Keratinocyte (primary cell): ENCODE measurements around the gene POGZ.

Experiments used
- CTCF ChIP-seq, 3 experiments: IDR thresholded peaks in 1 of 3; conservative IDR thresholded peaks in 1 of 3; optimal IDR thresholded peaks in 1 of 3; 2 replicates in 2 of 3; 3 replicates in 1 of 3; pipeline versions ENCODE3 to v1.5.1; 2011; ENCODE audit warnings: low read length in 3 of 3, mild to moderate bottlenecking in 3 of 3, moderate library complexity in 2 of 3, control low read depth in 1 of 3, inconsistent platforms in 1 of 3; ENCODE audit not compliant: insufficient read depth in 2 of 3; ENCODE audit errors: extremely low read depth in 1 of 3
- EZH2 ChIP-seq: IDR thresholded peaks from one replicate; pipeline ENCODE4 v1.6.1; 2012; ENCODE audit warnings: inconsistent platforms, mild to moderate bottlenecking, low read length, moderate library complexity

- TF ChIP-seq EZH2 (no peak), CTCF (optimal IDR thresholded peaks at IDR 0.05 in 1 of 3, IDR thresholded peaks at IDR 0.05 in 1 of 3, conservative IDR thresholded peaks at IDR 0.05 in 1 of 3; ENCODE audit: extremely low read depth in 1 of 3, insufficient read depth in 2 of 3, low read length in 3 of 3) (no peak)
These were observed 17.8 kb upstream of the POGZ start for GRCh38 chr1:151477066-151477465.
